Right lobe of liver (tissue), 4 donors: ENCODE data around the gene SHISA8.

Experiments used
- POLR2A ChIP-seq: fragments of 450-650 bp; IDR thresholded peaks from one replicate; pipeline ENCODE4 v1.6.1; 2017; ENCODE audit warnings: antibody characterized with exemption, mild to moderate bottlenecking
- TF ChIP-seq, protein P1 (sequence below), 4 donors: fragments of 200-600 bp in 3 of 4; fragments of 450-650 bp in 1 of 4; IDR thresholded peaks; one replicate each; pipeline versions ENCODE4 v1.5.1 to v1.8.0; 2016 to 2022; ENCODE audit warnings: antibody characterized with exemption in 4 of 4, mild to moderate bottlenecking in 2 of 4
- donor health status: DM: no; HTN: no; CAD: no.
- donor health status: DM: no; HTN: no; CAD: no.
- donor health status: DM: no; HTN: yes; CAD: no.

DNA sequence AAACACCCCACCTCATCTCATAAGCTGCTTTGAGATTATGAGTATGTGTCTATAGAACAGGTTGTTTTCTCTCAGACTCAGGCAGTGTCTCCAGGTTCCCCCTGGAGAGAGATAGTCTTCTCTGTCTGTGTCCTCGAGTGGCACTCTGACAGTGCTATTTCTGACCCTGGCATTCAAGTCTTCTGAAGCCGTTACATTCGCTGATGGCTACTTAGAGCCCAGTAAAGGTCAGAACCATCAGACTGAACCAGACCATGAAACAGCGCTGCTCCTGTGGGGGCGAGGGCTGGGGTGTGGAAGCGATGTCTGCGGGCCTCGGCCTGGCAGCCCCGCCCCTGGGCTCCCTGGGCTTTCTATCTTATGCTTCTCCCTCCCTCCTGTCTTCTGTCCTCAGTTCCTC lies 23.5 kb downstream of the SHISA8 start:
- TF ChIP-seq POLR2A: no peak
- TF ChIP-seq, protein P1, sequence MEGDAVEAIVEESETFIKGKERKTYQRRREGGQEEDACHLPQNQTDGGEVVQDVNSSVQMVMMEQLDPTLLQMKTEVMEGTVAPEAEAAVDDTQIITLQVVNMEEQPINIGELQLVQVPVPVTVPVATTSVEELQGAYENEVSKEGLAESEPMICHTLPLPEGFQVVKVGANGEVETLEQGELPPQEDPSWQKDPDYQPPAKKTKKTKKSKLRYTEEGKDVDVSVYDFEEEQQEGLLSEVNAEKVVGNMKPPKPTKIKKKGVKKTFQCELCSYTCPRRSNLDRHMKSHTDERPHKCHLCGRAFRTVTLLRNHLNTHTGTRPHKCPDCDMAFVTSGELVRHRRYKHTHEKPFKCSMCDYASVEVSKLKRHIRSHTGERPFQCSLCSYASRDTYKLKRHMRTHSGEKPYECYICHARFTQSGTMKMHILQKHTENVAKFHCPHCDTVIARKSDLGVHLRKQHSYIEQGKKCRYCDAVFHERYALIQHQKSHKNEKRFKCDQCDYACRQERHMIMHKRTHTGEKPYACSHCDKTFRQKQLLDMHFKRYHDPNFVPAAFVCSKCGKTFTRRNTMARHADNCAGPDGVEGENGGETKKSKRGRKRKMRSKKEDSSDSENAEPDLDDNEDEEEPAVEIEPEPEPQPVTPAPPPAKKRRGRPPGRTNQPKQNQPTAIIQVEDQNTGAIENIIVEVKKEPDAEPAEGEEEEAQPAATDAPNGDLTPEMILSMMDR (IDR thresholded peaks at IDR 0.05): no peak
